Activated CD4-positive, alpha-beta T cell treated with anti-CD3 and anti-CD28 coated beads for 36 hours (primary cell): ENCODE measurements around the gene RAB11FIP5. TPM values are rescaled to one million over a fixed set of nuclear protein-coding genes. Genes with fewer than 3 reads are reported as not detected.

Experiments used
- ATAC-seq: fragments of 200-7000 bp; cut with Tn5 transposase; one replicate; pipeline ENCODE4 v1.10.0; 2021; ENCODE audit warnings: mild to moderate bottlenecking, moderate library complexity
- CTCF ChIA-PET: fragments of 350-600 bp; sonication (Branson Sonifier 250); formaldehyde crosslinking; loops from one replicate; lab custom pipeline; 2021; ENCODE audit warnings: antibody characterized with exemption; lab: Charles Lee
- POLR2A ChIA-PET: fragments of 350-600 bp; sonication (Branson Sonifier 250); formaldehyde crosslinking; loops from one replicate; lab custom pipeline; 2021; ENCODE audit warnings: antibody characterized with exemption, inconsistent platforms; lab: Charles Lee
- DNase-seq: peaks from one replicate; pipeline ENCODE4 v3.0.0-alpha.2; 2020
- H3K27ac Mint-ChIP-seq: one replicate; pipeline ENCODE4 v1.8.0; 2021; ENCODE audit warnings: mixed read lengths
- H3K27me3 Mint-ChIP-seq: one replicate; pipeline ENCODE4 v1.8.0; 2021; ENCODE audit warnings: mixed read lengths
- H3K36me3 Mint-ChIP-seq: one replicate; pipeline ENCODE4 v1.8.0; 2021; ENCODE audit warnings: low read depth, mixed read lengths
- H3K4me1 Mint-ChIP-seq: one replicate; pipeline ENCODE4 v1.8.0; 2021; ENCODE audit warnings: mixed read lengths
- H3K4me3 Mint-ChIP-seq: one replicate; pipeline ENCODE4 v1.8.0; 2021; ENCODE audit warnings: mild to moderate bottlenecking, moderate library complexity, mixed read lengths
- H3K9me3 Mint-ChIP-seq: one replicate; pipeline ENCODE4 v1.8.0; 2021; ENCODE audit warnings: low read depth, mixed read lengths
- intact Hi-C, 2 experiments: fragments of 100-400 bp; cut with DNase I in 1 of 2; cut with micrococcal nuclease in 1 of 2; formaldehyde crosslinking; loops; one replicate each; pipeline versions ENCODE4 v1.14.2 to v1.15.1; 2022 to 2024; cut with DNase I, micrococcal nuclease
- total RNA-seq, 2 experiments: library from RNA; stranded (reverse); gene quantifications; one replicate each; pipeline ENCODE4 v1.2.3, GENCODE V29; 2021

RAB11FIP5 gene
- total RNA-seq, 2 experiments from 2014 or later = 16.4 to 16.5 TPM

DNA sequence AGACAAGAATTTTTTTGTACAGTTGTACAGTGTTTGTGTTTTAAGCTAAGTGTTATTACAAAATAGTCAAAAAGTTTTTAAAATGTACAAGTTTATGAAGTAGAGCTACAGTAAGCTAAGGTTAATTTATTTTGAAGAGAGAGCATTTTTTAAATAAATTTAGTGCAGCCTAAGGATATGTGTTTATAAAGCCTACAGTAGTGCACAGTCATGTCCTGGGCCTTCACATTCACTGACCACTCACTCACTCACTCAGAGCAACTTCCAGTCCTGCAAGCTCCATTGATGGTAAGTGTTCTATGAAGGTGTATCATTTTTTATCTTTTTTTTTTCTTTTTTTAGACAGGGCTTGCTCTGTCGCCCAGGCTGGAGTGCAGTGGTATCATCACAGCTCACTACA lies 85.4 kb downstream of the RAB11FIP5 start:
- DNase-seq = no peak
- H3K27ac Mint-ChIP-seq = no peak overlapping the region
- H3K36me3 Mint-ChIP-seq = no peaks in the 10 kb centered on the region
- intact Hi-C loops = no loop called here
- no peaks in the 10 kb centered on the region for H3K4me1 Mint-ChIP-seq
- H3K9me3 Mint-ChIP-seq = no peaks in the 10 kb centered on the region
- no peak for ATAC-seq
- POLR2A ChIA-PET = no interaction called here
- CTCF ChIA-PET = interaction anchor here (0.9 kb wide), 1 partner anchor 150 kb away, joined by 3 read pairs; no protein-coding TSS in a partner anchor
- H3K27me3 Mint-ChIP-seq = no peaks in the 10 kb centered on the region
- no peak overlapping the region for H3K4me3 Mint-ChIP-seq

DNA sequence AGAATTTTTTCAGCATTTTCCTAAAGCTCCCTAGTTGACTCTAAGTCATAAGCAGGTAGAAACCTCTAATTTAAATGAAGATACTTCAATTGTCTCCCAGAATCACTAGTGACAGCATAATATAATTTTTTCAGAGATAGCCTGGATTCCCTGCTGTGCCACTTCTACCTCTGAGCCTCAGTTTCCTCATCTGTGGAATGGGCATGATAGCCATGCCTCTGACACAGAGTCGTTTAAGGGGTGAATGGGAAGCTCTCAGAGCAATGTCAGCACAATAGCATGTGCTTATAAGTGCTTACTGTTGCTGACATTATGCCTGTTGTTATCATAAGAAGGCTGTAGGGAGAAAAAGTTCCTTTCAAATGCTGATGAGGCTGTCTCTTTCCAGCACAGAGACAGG lies 89.3 kb downstream of the RAB11FIP5 start:
- ChIA-PET CTCF (interaction anchor here (1.2 to 1.4 kb wide), 2 partner anchors 32 to 49 kb away, joined by 4 read pairs; no protein-coding TSS in a partner anchor), POLR2A (no interaction called here)
- ATAC-seq (no peak), DNase-seq (no peak)
- H3K27ac Mint-ChIP-seq = no peak overlapping the region
- no peaks in the 10 kb centered on the region for H3K36me3 Mint-ChIP-seq
- no peaks in the 10 kb centered on the region for H3K27me3 Mint-ChIP-seq
- intact Hi-C loops = no loop called here
- no peaks in the 10 kb centered on the region for H3K9me3 Mint-ChIP-seq
- H3K4me3 Mint-ChIP-seq = no peak overlapping the region
- no peaks in the 10 kb centered on the region for H3K4me1 Mint-ChIP-seq

Other genes starting within 250 kb of the RAB11FIP5 start
- 1 to 10 TPM; 7.3 to 9.8 TPM for gene SPR, start 225.5 kb downstream of the RAB11FIP5 start, total RNA-seq
- gene EMX1, start 195.4 kb downstream of the RAB11FIP5 start, total RNA-seq = not detected
- 1 to 10 TPM; 4.5 to 6.2 TPM for gene SFXN5, start 41.2 kb downstream of the RAB11FIP5 start, total RNA-seq
- not detected for gene NOTO, start 89.6 kb upstream of the RAB11FIP5 start, total RNA-seq
- gene SMYD5, start 101.3 kb upstream of the RAB11FIP5 start, total RNA-seq = 10 to 100 TPM; 47.0 to 50.5 TPM
- gene PRADC1, start 120.3 kb upstream of the RAB11FIP5 start, total RNA-seq = 10 to 100 TPM; 11.8 to 12.1 TPM
- gene CCT7, start 121.4 kb upstream of the RAB11FIP5 start, total RNA-seq = 100 to 1,000 TPM; 637 to 774 TPM
- 10 to 100 TPM; 27.7 to 29.5 TPM for gene FBXO41, start 171.5 kb upstream of the RAB11FIP5 start, total RNA-seq
- gene EGR4, start 180.6 kb upstream of the RAB11FIP5 start, total RNA-seq = under 1 TPM; 0.18 to 0.41 TPM